NT2/D1 (cell line): ENCODE data around the gene CERS3.

Source experiments
- DNase-seq: peaks from one replicate; pipeline ENCODE4 v3.0.0-alpha.2; 2011; ENCODE audit warnings: low read depth, low spot score
- H3K27me3 ChIP-seq: 2 replicates; pipeline ENCODE4 v1.6.0; 2011; ENCODE audit warnings: mild to moderate bottlenecking; ENCODE audit not compliant: insufficient read length, insufficient read depth
- H3K36me3 ChIP-seq: 2 replicates; pipeline ENCODE4 v1.6.1; 2011; ENCODE audit warnings: mild to moderate bottlenecking, low read length, mixed read lengths; ENCODE audit not compliant: insufficient read depth, insufficient read length
- H3K4me1 ChIP-seq: 2 replicates; pipeline ENCODE4 v1.5.1; 2011; ENCODE audit not compliant: insufficient read depth, insufficient read length
- H3K4me3 ChIP-seq: 2 replicates; pipeline ENCODE4 v1.5.1; 2011; ENCODE audit warnings: low read depth; ENCODE audit not compliant: insufficient read length
- H3K9ac ChIP-seq: 2 replicates; pipeline ENCODE4 v1.6.0; 2011; ENCODE audit warnings: low read depth; ENCODE audit not compliant: insufficient read length
- H3K9me3 ChIP-seq: 2 replicates; pipeline ENCODE4 v1.5.1; 2011; ENCODE audit warnings: mild to moderate bottlenecking, low read length; ENCODE audit not compliant: insufficient read depth
- SUZ12 ChIP-seq: IDR thresholded peaks from 2 replicates; pipeline ENCODE4 v1.6.1; 2011; ENCODE audit not compliant: insufficient read length, insufficient read depth; ENCODE audit errors: extremely low read depth
- YY1 ChIP-seq: IDR thresholded peaks from 2 replicates; pipeline ENCODE4 v1.6.1; 2011; ENCODE audit not compliant: insufficient read length, insufficient read depth
- ZNF274 ChIP-seq: IDR thresholded peaks from 2 replicates; pipeline ENCODE4 v1.6.1; 2011; ENCODE audit warnings: mild to moderate bottlenecking, low read depth, low read length

CERS3 gene

DNA sequence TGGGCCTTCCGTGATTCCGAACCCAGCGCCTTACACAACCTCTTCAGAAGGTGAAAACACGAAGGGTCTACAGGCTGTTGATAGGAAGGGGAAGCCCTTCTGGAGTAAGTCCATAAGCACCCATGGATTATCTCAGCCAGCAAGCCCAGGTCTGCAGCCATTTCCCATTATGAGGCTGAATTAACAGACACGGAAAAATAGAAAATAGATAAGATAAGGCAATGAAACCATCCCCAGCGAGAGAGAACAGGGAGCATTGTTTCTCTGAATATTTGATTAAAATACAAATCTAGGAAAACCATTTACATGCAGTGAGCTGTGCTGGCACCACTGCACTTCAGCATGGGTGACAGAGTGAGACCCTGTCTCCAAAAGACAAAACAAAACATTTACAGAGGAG is 16.2 kb upstream of the CERS3 start:
- TF ChIP-seq YY1 (no peak), ZNF274 (no peak), SUZ12 (no peak)
- H3K9ac ChIP-seq, result no peak overlapping the region
- H3K36me3 ChIP-seq, result no peaks in the 10 kb centered on the region
- H3K9me3 ChIP-seq, result no peaks in the 10 kb centered on the region
- H3K4me1 ChIP-seq, result no peaks in the 10 kb centered on the region
- no peak overlapping the region for H3K4me3 ChIP-seq
- DNase-seq, result no peak
- no peaks in the 10 kb centered on the region for H3K27me3 ChIP-seq

DNA sequence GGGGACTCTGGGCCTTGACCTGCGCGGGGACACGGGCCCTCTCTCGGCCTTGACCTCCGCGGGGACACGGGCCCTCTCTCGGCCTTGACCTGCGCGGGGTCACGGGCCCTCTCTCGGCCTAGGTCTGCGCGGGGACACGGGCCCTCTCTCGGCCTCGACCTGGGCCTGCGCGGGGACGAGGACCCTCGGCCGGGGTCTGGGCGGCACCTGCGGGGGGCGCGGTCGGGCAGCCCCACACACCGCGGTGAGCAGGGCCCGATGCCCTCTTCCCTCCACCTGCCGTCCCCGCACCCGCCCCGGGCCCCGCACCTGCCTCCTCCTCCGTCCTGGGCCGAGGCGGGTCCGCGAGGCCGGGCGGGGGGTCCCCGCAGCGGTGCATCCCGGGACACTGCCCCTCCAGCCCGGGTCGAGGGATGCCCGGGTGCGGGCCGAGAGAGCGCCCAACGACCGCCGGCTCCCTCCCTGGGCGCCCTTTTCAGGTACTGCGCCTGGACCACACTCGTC is 15.6 kb upstream of the CERS3 start:
- Histone ChIP-seq H3K4me1 (no peaks in the 10 kb centered on the region), H3K9ac (no peak overlapping the region), H3K4me3 (no peak overlapping the region), H3K27me3 (no peaks in the 10 kb centered on the region), H3K9me3 (no peaks in the 10 kb centered on the region), H3K36me3 (no peaks in the 10 kb centered on the region)
- DNase-seq, result no peak
- TF ChIP-seq YY1 (no peak), ZNF274 (no peak), SUZ12 (no peak)

DNA sequence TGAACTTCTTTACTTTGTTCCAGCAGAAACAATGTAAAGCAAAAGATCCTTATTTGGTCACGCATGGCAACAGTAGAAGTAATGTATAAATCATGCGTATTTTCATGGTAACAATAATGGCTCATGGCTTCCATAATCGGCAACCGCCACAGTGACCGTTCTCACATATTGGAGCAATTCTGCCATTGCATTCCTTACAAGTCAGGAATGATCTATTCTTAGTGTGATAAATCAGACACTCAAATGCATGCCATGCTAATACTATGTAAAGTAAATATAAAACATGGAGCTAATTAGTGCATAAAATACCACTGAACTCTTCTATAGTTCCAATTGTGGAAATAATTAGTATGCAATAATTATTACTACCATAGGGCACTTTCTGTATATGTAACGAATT is 13.5 kb upstream of the CERS3 start:
- Histone ChIP-seq H3K36me3 (no peaks in the 10 kb centered on the region), H3K9ac (no peak overlapping the region), H3K27me3 (no peaks in the 10 kb centered on the region), H3K4me3 (no peak overlapping the region), H3K9me3 (peaks cover 14% of the 10 kb centered on the region; the same call in 1 of the 2 replicates), H3K4me1 (no peaks in the 10 kb centered on the region)
- no peak for DNase-seq
- TF ChIP-seq SUZ12 (no peak), ZNF274 (no peak), YY1 (no peak)

DNA sequence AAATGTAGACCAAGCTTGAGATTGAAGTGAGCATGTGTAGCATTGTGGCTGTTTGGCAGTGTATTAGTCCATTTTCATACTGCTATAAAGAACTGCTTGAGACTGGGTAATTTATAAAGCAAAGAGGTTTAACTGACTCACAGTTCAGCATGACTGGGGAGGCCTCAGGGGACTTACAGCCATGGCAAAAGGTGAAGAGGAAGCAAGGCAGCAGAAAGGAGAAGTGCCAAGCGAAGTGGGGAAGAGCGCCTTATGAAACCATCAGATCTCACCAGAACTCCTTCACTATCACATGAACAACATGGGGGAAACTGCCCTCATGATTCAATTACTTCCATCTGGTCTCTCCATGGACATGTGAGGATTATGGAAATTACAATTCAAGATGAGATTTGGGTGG is 8.6 kb upstream of the CERS3 start:
- no peak overlapping the region for H3K4me3 ChIP-seq
- no peaks in the 10 kb centered on the region for H3K36me3 ChIP-seq
- no peaks in the 10 kb centered on the region for H3K4me1 ChIP-seq
- DNase-seq, result no peak
- no peak for TF ChIP-seq YY1
- H3K27me3 ChIP-seq, result no peaks in the 10 kb centered on the region
- no peak overlapping the region for H3K9ac ChIP-seq
- H3K9me3 ChIP-seq, result peaks cover 14% of the 10 kb centered on the region; the same call in 1 of the 2 replicates

GRCh38 chr15:100536733-100537132 is 8.0 kb upstream of the CERS3 start:
- Histone ChIP-seq H3K4me3 (no peak overlapping the region), H3K4me1 (no peaks in the 10 kb centered on the region), H3K36me3 (no peaks in the 10 kb centered on the region), H3K9me3 (peaks cover 14% of the 10 kb centered on the region; the same call in 1 of the 2 replicates), H3K9ac (no peak overlapping the region), H3K27me3 (no peaks in the 10 kb centered on the region)
- DNase-seq, result no peak
- TF ChIP-seq ZNF274 (no peak), SUZ12 (no peak), YY1 (no peak)

GRCh38 chr15:100533886-100534285 is 5.1 kb upstream of the CERS3 start:
- no peak for DNase-seq
- Histone ChIP-seq H3K9me3 (peaks cover 14% of the 10 kb centered on the region; the same call in 1 of the 2 replicates), H3K27me3 (no peaks in the 10 kb centered on the region), H3K4me3 (no peak overlapping the region), H3K36me3 (no peaks in the 10 kb centered on the region), H3K9ac (no peak overlapping the region), H3K4me1 (no peaks in the 10 kb centered on the region)
- TF ChIP-seq ZNF274, result no peak
- TF ChIP-seq SUZ12, result no peak
- no peak for TF ChIP-seq YY1

GRCh38 chr15:100531823-100532327 is 3.1 kb upstream of the CERS3 start:
- Histone ChIP-seq H3K9ac (no peak overlapping the region), H3K4me1 (no peaks in the 10 kb centered on the region), H3K9me3 (no peaks in the 10 kb centered on the region; the same call in 1 of the 2 replicates), H3K4me3 (no peak overlapping the region), H3K36me3 (no peaks in the 10 kb centered on the region), H3K27me3 (no peaks in the 10 kb centered on the region)
- TF ChIP-seq ZNF274 (no peak), YY1 (no peak), SUZ12 (no peak)
- DNase-seq, result no peak

GRCh38 chr15:100531204-100531603 is 2.5 kb upstream of the CERS3 start:
- no peak for DNase-seq
- TF ChIP-seq ZNF274, result no peak
- TF ChIP-seq YY1, result no peak
- no peak for TF ChIP-seq SUZ12
- H3K27me3 ChIP-seq, result no peaks in the 10 kb centered on the region
- H3K4me1 ChIP-seq, result no peaks in the 10 kb centered on the region
- H3K4me3 ChIP-seq, result no peak overlapping the region
- H3K9me3 ChIP-seq, result no peaks in the 10 kb centered on the region; the same call in 1 of the 2 replicates
- H3K9ac ChIP-seq, result no peak overlapping the region
- H3K36me3 ChIP-seq, result no peaks in the 10 kb centered on the region
